SK-N-SH (cell line): Measurements from ENCODE around the gene YIF1B. TPM values are rescaled to one million over a fixed set of nuclear protein-coding genes. Genes with fewer than 3 reads are reported as not detected.

Experiments used
- CTCF ChIA-PET: fragments of 300-600, 350-600 bp; formaldehyde crosslinking; extraction: SDS; loops from one replicate; lab custom pipeline; 2021; lab: Yijun Ruan, JAX
- POLR2A ChIA-PET: fragments of 350-600 bp; sonication (Branson Sonifier 250); formaldehyde crosslinking; extraction: SDS; loops from one replicate; lab custom pipeline; 2020; ENCODE audit warnings: antibody characterized with exemption, inconsistent platforms; lab: Yijun Ruan, JAX
- DNase-seq: peaks from one replicate; pipeline ENCODE4 v3.0.0; 2012
- H2AFZ ChIP-seq: fragments of 200-600 bp; sonication (generic); 2 replicates; pipeline ENCODE4 v1.8.1; 2016; ENCODE audit warnings: antibody characterized with exemption, mild to moderate bottlenecking, low read depth
- H3F3A ChIP-seq: fragments of 200-600 bp; sonication (generic); replicated peaks from 2 replicates; pipeline ENCODE3; 2016; ENCODE audit warnings: antibody characterized with exemption, mild to moderate bottlenecking; ENCODE audit not compliant: insufficient read depth
- H3K27ac ChIP-seq, 2 experiments: fragments of 200-500 bp in 1 of 2; fragments of 200-600 bp in 1 of 2; sonication (Bioruptor generic) in 1 of 2; sonication (generic), shearing (Covaris generic) in 1 of 2; 2 replicates each; pipeline versions ENCODE4 v1.5.1 to v1.6.1; 2014 to 2016; ENCODE audit warnings: low read depth in 2 of 2, inconsistent platforms in 1 of 2, low read length in 1 of 2, mild to moderate bottlenecking in 1 of 2, mixed read lengths in 1 of 2
- H3K27me3 ChIP-seq: fragments of 200-600 bp; sonication (generic), shearing (Covaris generic); 2 replicates; pipeline ENCODE4 v1.6.1; 2016; ENCODE audit warnings: mixed run types; ENCODE audit not compliant: insufficient read depth
- H3K36me3 ChIP-seq, 2 experiments: fragments of 200-500 bp in 1 of 2; fragments of 200-600 bp in 1 of 2; sonication (Bioruptor generic) in 1 of 2; sonication (generic) in 1 of 2; replicated peaks in 1 of 2; 2 replicates each; pipeline versions ENCODE3 to v1.5.1; 2014 to 2016; ENCODE audit warnings: low read length in 1 of 2, mild to moderate bottlenecking in 1 of 2; ENCODE audit not compliant: insufficient read depth in 2 of 2, control insufficient read depth in 1 of 2
- H3K4me1 ChIP-seq, 2 experiments: fragments of 200-500 bp in 1 of 2; fragments of 200-600 bp in 1 of 2; sonication (Bioruptor generic) in 1 of 2; sonication (generic), shearing (Covaris generic) in 1 of 2; 2 replicates each; pipeline versions ENCODE4 v1.5.1 to v1.6.1; 2014 to 2016; ENCODE audit warnings: low read depth in 1 of 2, low read length in 1 of 2, mixed run types in 1 of 2; ENCODE audit not compliant: insufficient read depth in 2 of 2, control insufficient read depth in 1 of 2
- H3K4me2 ChIP-seq: fragments of 200-600 bp; sonication (generic), shearing (Covaris generic); 2 replicates; pipeline ENCODE4 v1.6.1; 2017; ENCODE audit warnings: mixed run types
- H3K4me3 ChIP-seq, 2 experiments: fragments of 200-500 bp in 1 of 2; fragments of 200-600 bp in 1 of 2; sonication (Bioruptor generic) in 1 of 2; sonication (generic), shearing (Covaris generic) in 1 of 2; 2 replicates each; pipeline versions ENCODE4 v1.5.1 to v1.8.1; 2014 to 2016; ENCODE audit warnings: low read depth in 2 of 2, inconsistent platforms in 1 of 2, low read length in 1 of 2, mild to moderate bottlenecking in 1 of 2, mixed read lengths in 1 of 2, moderate library complexity in 1 of 2
- H3K79me2 ChIP-seq: fragments of 200-600 bp; sonication (generic); 2 replicates; pipeline ENCODE4 v1.8.1; 2017; ENCODE audit warnings: mild to moderate bottlenecking; ENCODE audit not compliant: insufficient read depth
- H3K9ac ChIP-seq: fragments of 200-600 bp; sonication (generic); 2 replicates; pipeline ENCODE4 v1.6.1; 2017; ENCODE audit warnings: mixed run types
- H3K9me2 ChIP-seq: fragments of 200-600 bp; sonication (generic); 2 replicates; pipeline ENCODE4 v1.6.1; 2017; ENCODE audit warnings: mixed run types
- H3K9me3 ChIP-seq: fragments of 200-600 bp; sonication (generic); 2 replicates; pipeline ENCODE4 v1.6.1; 2017; ENCODE audit warnings: mixed run types, mild to moderate bottlenecking, moderate library complexity
- H4K20me1 ChIP-seq: fragments of 200-600 bp; sonication (generic); 2 replicates; pipeline ENCODE4 v1.6.1; 2017; ENCODE audit warnings: mild to moderate bottlenecking, mixed run types; ENCODE audit not compliant: insufficient read depth
- CHD2 ChIP-seq: fragments of 150-350 bp; IDR thresholded peaks from 2 replicates; pipeline ENCODE4 v1.6.1; 2018; ENCODE audit warnings: low read length; ENCODE audit not compliant: partially characterized antibody
- EZH2phosphoT487 ChIP-seq: fragments of 200-600 bp; sonication (generic); IDR thresholded peaks from 2 replicates; pipeline ENCODE4 v1.6.1; 2017; ENCODE audit warnings: low read depth, mixed run types, mild to moderate bottlenecking, antibody characterized with exemption, moderate library complexity, borderline replicate concordance
- GATA2 ChIP-seq: sonication (generic); formaldehyde crosslinking; IDR thresholded peaks from 2 replicates; pipeline ENCODE4 v1.5.0; 2020; ENCODE audit warnings: mild to moderate bottlenecking, missing genetic modification reagents
- JUND ChIP-seq: IDR thresholded peaks from 2 replicates; pipeline ENCODE4 v1.4.0; 2012
- NRF1 ChIP-seq: IDR thresholded peaks from 2 replicates; pipeline ENCODE4 v1.6.1; 2012; ENCODE audit warnings: low read depth, mild to moderate bottlenecking, low read length
- RXRA ChIP-seq: IDR thresholded peaks from 2 replicates; pipeline ENCODE4 v1.4.0; 2012; ENCODE audit warnings: low read depth, mild to moderate bottlenecking, borderline replicate concordance
- SIN3A ChIP-seq: IDR thresholded peaks from 2 replicates; pipeline ENCODE4 v1.6.1; 2012; ENCODE audit warnings: low read depth, mild to moderate bottlenecking, low read length, moderate library complexity, borderline replicate concordance
- SMC3 ChIP-seq: IDR thresholded peaks from 2 replicates; pipeline ENCODE4 v1.6.1; 2012; ENCODE audit warnings: low read depth, low read length, improper control_type of control experiment
- TAF1 ChIP-seq: IDR thresholded peaks from 2 replicates; pipeline ENCODE4 v1.6.1; 2012; ENCODE audit warnings: low read depth, mild to moderate bottlenecking, low read length, moderate library complexity, borderline replicate concordance
- TCF12 ChIP-seq: IDR thresholded peaks from 2 replicates; pipeline ENCODE4 v1.4.0; 2012
- TEAD4 ChIP-seq: IDR thresholded peaks from 2 replicates; pipeline ENCODE4 v1.4.0; 2012; ENCODE audit warnings: mild to moderate bottlenecking, borderline replicate concordance; ENCODE audit not compliant: insufficient read depth
- WGBS: methylation state at CpG from one replicate; pipeline ENCODE4 v1.1.6; 2017; ENCODE audit warnings: low lambda C conversion rate; 5-methylcytosine and 5-hydroxymethylcytosine counted together
- polyA plus RNA-seq, 3 experiments: library from polyadenylated mRNA; depleted of rRNA; stranded (reverse); fragments of >200 nt; gene quantifications; 2 replicates each; pipeline ENCODE4 v1.2.3, GENCODE V29; 2012
- TF ChIP-seq, protein P1 (sequence below): IDR thresholded peaks from 2 replicates; pipeline ENCODE4 v1.4.0; 2012; ENCODE audit warnings: low read depth, borderline replicate concordance
- TF ChIP-seq, protein P2 (sequence below): fragments of 150-350 bp; IDR thresholded peaks from 2 replicates; pipeline ENCODE4 v1.6.1; 2017; ENCODE audit warnings: antibody characterized with exemption, low read length, low read depth, borderline replicate concordance

YIF1B gene
- polyA plus RNA-seq, 1 of the 3 experiments (the other 2 are of a cell fraction) = 121 TPM

DNA sequence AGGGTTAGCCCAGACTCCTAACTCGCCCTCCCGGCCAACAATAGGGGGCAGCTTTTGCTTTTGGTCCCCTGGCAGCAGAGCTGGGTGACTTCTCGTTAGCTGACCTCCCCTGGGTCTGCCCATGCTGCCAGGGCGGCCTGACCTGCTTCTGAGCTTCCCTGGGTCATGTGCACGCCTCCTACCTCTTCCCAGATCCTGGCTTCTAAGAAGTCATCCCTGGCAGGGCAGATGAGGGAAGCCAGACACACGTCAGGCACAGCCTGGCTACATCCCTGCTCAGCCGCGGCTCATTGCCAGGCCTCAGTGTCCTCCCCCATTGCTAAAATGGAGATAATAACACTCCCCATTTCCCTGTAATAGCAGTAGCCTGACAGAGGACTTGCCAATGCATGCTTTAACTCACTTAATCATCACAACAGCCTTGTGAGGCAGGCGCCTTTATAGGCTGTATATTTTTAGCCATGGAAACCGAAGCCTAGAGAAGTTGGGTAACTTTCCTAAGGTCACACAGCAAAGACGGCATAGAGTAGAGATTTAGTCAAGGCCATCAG is 6.0 kb upstream of the YIF1B start:
- no peak overlapping the region for H2AFZ ChIP-seq
- CTCF ChIA-PET = interaction anchor here (1.4 to 3.9 kb wide), 2 partner anchors 72 to 88 kb away, joined by 3 to 20 read pairs; no protein-coding TSS in a partner anchor
- WGBS = 82% methylated on average over 11 of the region's 11 CpGs
- H3K4me1 ChIP-seq = peaks cover 0 to 21% of the 10 kb centered on the region in 2 experiments; a peak in 1 of 4 replicates
- H4K20me1 ChIP-seq = no peaks in the 10 kb centered on the region
- TF ChIP-seq CHD2 (no peak), TAF1 (no peak), GATA2 (CRISPR knock-in tag) (no peak), SMC3 (no peak), NRF1 (no peak), RXRA (no peak), TCF12 (no peak)
- TF ChIP-seq, protein P1, sequence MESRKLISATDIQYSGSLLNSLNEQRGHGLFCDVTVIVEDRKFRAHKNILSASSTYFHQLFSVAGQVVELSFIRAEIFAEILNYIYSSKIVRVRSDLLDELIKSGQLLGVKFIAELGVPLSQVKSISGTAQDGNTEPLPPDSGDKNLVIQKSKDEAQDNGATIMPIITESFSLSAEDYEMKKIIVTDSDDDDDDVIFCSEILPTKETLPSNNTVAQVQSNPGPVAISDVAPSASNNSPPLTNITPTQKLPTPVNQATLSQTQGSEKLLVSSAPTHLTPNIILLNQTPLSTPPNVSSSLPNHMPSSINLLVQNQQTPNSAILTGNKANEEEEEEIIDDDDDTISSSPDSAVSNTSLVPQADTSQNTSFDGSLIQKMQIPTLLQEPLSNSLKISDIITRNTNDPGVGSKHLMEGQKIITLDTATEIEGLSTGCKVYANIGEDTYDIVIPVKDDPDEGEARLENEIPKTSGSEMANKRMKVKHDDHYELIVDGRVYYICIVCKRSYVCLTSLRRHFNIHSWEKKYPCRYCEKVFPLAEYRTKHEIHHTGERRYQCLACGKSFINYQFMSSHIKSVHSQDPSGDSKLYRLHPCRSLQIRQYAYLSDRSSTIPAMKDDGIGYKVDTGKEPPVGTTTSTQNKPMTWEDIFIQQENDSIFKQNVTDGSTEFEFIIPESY = no peak
- TF ChIP-seq, protein P2, sequence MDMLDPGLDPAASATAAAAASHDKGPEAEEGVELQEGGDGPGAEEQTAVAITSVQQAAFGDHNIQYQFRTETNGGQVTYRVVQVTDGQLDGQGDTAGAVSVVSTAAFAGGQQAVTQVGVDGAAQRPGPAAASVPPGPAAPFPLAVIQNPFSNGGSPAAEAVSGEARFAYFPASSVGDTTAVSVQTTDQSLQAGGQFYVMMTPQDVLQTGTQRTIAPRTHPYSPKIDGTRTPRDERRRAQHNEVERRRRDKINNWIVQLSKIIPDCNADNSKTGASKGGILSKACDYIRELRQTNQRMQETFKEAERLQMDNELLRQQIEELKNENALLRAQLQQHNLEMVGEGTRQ = no peak
- no peak for DNase-seq
- H3F3A ChIP-seq = no peaks in the 10 kb centered on the region
- no peaks in the 10 kb centered on the region for H3K9me2 ChIP-seq
- no peak overlapping the region for H3K4me2 ChIP-seq
- H3K36me3 ChIP-seq = no peaks in the 10 kb centered on the region
- POLR2A ChIA-PET = no interaction called here
- H3K9me3 ChIP-seq = no peaks in the 10 kb centered on the region
- no peaks in the 10 kb centered on the region for H3K79me2 ChIP-seq
- H3K9ac ChIP-seq = no peak overlapping the region
- 0 out of 4 replicates have a peak overlapping the region, but pooled peaks of 1 of the 2 experiments have one; percentile 5 for H3K27ac ChIP-seq
- H3K4me3 ChIP-seq = no peak overlapping the region
- 0 out of 2 replicates have a peak, but pooled peaks cover 15% of the 10 kb centered on the region for H3K27me3 ChIP-seq

DNA sequence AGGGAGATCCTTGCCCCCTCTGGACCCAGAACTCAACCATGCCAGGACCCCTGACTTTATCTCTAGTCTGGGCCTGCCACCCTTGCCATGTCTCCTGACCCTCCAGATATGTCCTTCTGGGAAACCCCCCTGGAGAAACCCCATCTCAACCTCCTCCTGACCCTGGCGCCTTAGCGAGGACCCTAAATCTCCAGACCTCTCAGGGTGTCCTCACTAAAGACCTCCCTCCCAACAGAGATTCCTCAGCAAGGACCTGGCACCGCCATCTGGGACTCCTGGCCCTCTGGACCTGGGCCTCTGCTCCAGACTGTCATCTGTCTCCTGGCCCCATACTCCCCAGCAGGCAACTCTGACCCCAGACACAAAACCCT is 5.2 kb upstream of the YIF1B start:
- H3K9me2 ChIP-seq = no peaks in the 10 kb centered on the region
- TF ChIP-seq JUND (no peak), NRF1 (no peak), EZH2phosphoT487 (no peak), SIN3A (no peak), TEAD4 (no peak)
- no peaks in the 10 kb centered on the region for H3K79me2 ChIP-seq
- H3K4me1 ChIP-seq = peaks cover 0 to 21% of the 10 kb centered on the region in 2 experiments; a peak in 1 of 4 replicates
- ChIA-PET CTCF (interaction anchor here (1.4 to 3.9 kb wide), 4 partner anchors 14 to 179 kb away, joined by 3 to 20 read pairs (median 14); partner anchors contain the start of gene CATSPERG), POLR2A (no interaction called here)
- H3K4me2 ChIP-seq = no peak overlapping the region
- DNase-seq = no peak
- H3K9ac ChIP-seq = no peak overlapping the region
- 90% methylated on average over 3 of the region's 3 CpGs for WGBS
- H3K36me3 ChIP-seq = no peaks in the 10 kb centered on the region
- H3K4me3 ChIP-seq = no peak overlapping the region
- H4K20me1 ChIP-seq = no peaks in the 10 kb centered on the region
- H3K9me3 ChIP-seq = no peaks in the 10 kb centered on the region
- H3K27me3 ChIP-seq = 0 out of 2 replicates have a peak, but pooled peaks cover 15% of the 10 kb centered on the region
- H3K27ac ChIP-seq = no peak overlapping the region
- no peaks in the 10 kb centered on the region for H3F3A ChIP-seq
- no peak overlapping the region for H2AFZ ChIP-seq
